ENCODE measurements around the gene C18orf54. TPM values are rescaled to one million over a fixed set of nuclear protein-coding genes. Genes with fewer than 3 reads are reported as not detected.

C18orf54 gene
- total RNA-seq, 1 donor from 2014 or later: 40.1 TPM

DNA sequence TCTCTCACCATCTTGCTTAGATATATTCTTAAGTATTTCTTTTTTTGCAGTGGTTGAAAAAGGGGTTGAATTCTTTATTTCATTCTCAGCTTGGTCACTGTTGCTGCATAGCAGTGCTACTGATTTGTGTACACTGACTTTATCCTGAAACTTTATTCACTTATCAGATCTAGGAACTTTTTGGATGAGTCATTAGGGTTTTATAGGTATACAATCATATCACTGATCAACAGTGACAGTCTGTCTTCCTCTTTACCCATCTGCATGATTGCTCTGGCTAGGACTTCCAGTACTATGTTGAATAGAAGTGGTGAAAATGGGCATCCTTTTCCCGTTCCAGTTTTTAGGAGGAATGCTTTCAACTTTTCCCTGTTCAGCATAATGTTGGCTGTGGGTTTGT lies 6.5 kb upstream of the C18orf54 start:
- no peaks in the 10 kb centered on the region for H3K27me3 ChIP-seq
- no peaks in the 10 kb centered on the region for H3K4me1 Mint-ChIP-seq
- no peak overlapping the region for H3K4me3 ChIP-seq
- no peaks in the 10 kb centered on the region for H4K20me1 ChIP-seq (ENCODE audit: low read depth)
- no peak overlapping the region for H3K27ac Mint-ChIP-seq
- H3K9ac ChIP-seq: no peak overlapping the region
- no peak overlapping the region for H2AFZ ChIP-seq (replicated peaks)
- H3K9me3 Mint-ChIP-seq: peaks cover 2% of the 10 kb centered on the region
- no peak overlapping the region for H3K4me2 ChIP-seq
- no peaks in the 10 kb centered on the region for H3K36me3 Mint-ChIP-seq
- H3K27me3 Mint-ChIP-seq (ENCODE audit: insufficient read depth, low read depth): no peaks in the 10 kb centered on the region
- no peak for DNase-seq (ENCODE audit: low spot score)
- no peaks in the 10 kb centered on the region for H3K36me3 ChIP-seq
- H3K79me2 ChIP-seq (ENCODE audit: low read depth): no peaks in the 10 kb centered on the region
- no peak overlapping the region for H3K27ac ChIP-seq
- no peak overlapping the region for H3K4me3 Mint-ChIP-seq
- no peaks in the 10 kb centered on the region for H3F3A ChIP-seq (ENCODE audit: low read depth)
- H3K4me1 ChIP-seq: peaks cover 7% of the 10 kb centered on the region
- TF ChIP-seq EZH2 (IDR thresholded peaks at IDR 0.05) (no peak), CTCF (IDR thresholded peaks at IDR 0.05) (no peak)
- H3K9me3 ChIP-seq (ENCODE audit: low read depth): peaks cover 7% of the 10 kb centered on the region

DNA sequence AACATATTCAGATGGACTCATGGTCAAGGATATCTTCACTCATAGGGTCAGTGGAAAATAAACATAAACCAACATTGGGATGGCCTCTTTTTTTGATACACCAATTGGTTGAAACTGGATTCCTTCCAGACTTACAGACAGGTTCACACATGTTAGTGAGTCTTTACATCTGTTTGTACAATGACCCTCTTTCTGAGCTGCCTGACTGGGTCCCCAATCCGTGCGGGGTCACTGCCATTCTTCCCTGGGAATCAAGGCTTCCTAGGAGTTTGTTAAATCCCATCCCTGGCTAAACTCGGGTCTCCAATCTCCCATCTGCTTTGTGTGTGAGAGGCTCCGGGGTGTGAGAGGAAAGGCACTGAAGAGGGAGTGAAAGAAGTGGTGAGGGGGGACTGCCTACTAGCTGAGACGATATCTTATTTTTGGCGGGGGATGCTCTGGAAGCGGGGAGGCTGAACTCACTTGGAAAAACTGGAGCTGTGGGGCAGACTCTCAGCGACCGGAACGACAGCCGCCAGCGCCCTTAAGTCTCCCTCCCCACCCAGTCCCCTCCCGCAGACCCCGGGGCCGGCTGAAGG lies 535 bp upstream of the C18orf54 start:
- Histone ChIP-seq H2AFZ (replicated peaks) (peak overlapping the region; percentile 77), H3K79me2 (ENCODE audit: low read depth) (peaks cover 42% of the 10 kb centered on the region), H3K36me3 (peaks cover 17% of the 10 kb centered on the region), H3K4me3 (peak overlapping the region; percentile 94), H4K20me1 (ENCODE audit: low read depth) (no peaks in the 10 kb centered on the region), H3F3A (ENCODE audit: low read depth) (peaks cover 10% of the 10 kb centered on the region), H3K9ac (peak overlapping the region; percentile 1), H3K4me1 (peaks cover 24% of the 10 kb centered on the region), H3K27ac (no peak overlapping the region), H3K4me2 (peak overlapping the region; percentile 81), H3K9me3 (ENCODE audit: low read depth) (no peaks in the 10 kb centered on the region), H3K27me3 (no peaks in the 10 kb centered on the region)
- peaks cover 3% of the 10 kb centered on the region for H3K27me3 Mint-ChIP-seq (ENCODE audit: insufficient read depth, low read depth)
- H3K4me1 Mint-ChIP-seq: peaks cover 15% of the 10 kb centered on the region
- TF ChIP-seq EZH2phosphoT487 (IDR thresholded peaks at IDR 0.05) (no peak), EZH2 (IDR thresholded peaks at IDR 0.05) (no peak), CTCF (IDR thresholded peaks at IDR 0.05) (no peak)
- H3K36me3 Mint-ChIP-seq: peaks cover 14% of the 10 kb centered on the region
- H3K9me3 Mint-ChIP-seq: peaks cover 4% of the 10 kb centered on the region
- peak overlapping the region; percentile 99 for H3K4me3 Mint-ChIP-seq
- peak overlapping the region; percentile 98 for H3K27ac Mint-ChIP-seq
- no peak for DNase-seq (ENCODE audit: low spot score)

- H3K79me2 ChIP-seq (ENCODE audit: low read depth): peaks cover 54% of the 10 kb centered on the region
- H3K9me3 Mint-ChIP-seq: peaks cover 3% of the 10 kb centered on the region
- peaks cover 3% of the 10 kb centered on the region for H3K27me3 Mint-ChIP-seq (ENCODE audit: insufficient read depth, low read depth)
- H3K27ac Mint-ChIP-seq: peak overlapping the region; percentile 97
- peaks cover 24% of the 10 kb centered on the region for H3K4me1 ChIP-seq
- H3K9ac ChIP-seq: peak overlapping the region; percentile 61
- peaks cover 26% of the 10 kb centered on the region for H3K36me3 ChIP-seq
- TF ChIP-seq CTCF (IDR thresholded peaks at IDR 0.05) (no peak), EZH2 (IDR thresholded peaks at IDR 0.05) (no peak), EZH2phosphoT487 (IDR thresholded peaks at IDR 0.05) (no peak)
- peak overlapping the region; percentile 77 for H3K27ac ChIP-seq
- DNase-seq (ENCODE audit: low spot score): no peak
- peak overlapping the region; percentile 99 for H3K4me3 Mint-ChIP-seq
- peak overlapping the region; percentile 81 for H3K4me2 ChIP-seq
- H3K4me3 ChIP-seq: peak overlapping the region; percentile 94
- no peaks in the 10 kb centered on the region for H3K27me3 ChIP-seq
- peak overlapping the region; percentile 80 for H2AFZ ChIP-seq (replicated peaks)
- no peaks in the 10 kb centered on the region for H4K20me1 ChIP-seq (ENCODE audit: low read depth)
- peaks cover 15% of the 10 kb centered on the region for H3K4me1 Mint-ChIP-seq
- H3K36me3 Mint-ChIP-seq: peaks cover 17% of the 10 kb centered on the region
- peaks cover 10% of the 10 kb centered on the region for H3F3A ChIP-seq (ENCODE audit: low read depth)
- no peaks in the 10 kb centered on the region for H3K9me3 ChIP-seq (ENCODE audit: low read depth)
Measured at GRCh38 chr18:54358495-54359040, 862 bp downstream of the C18orf54 start.

Data from neural progenitor cell (in vitro differentiated cells).